Hepatocyte (in vitro differentiated cells): Measurements from ENCODE around the gene NME9. TPM values are rescaled to one million over a fixed set of nuclear protein-coding genes. Genes with fewer than 3 reads are reported as not detected.

Experiments used
- DNase-seq: peaks from one replicate; pipeline ENCODE4 v3.0.0-alpha.2; 2016; ENCODE audit warnings: low spot score
- H2AFZ ChIP-seq: fragments of 200-600 bp; sonication (generic); 2 replicates; pipeline ENCODE4 v1.6.0; 2016; ENCODE audit warnings: antibody characterized with exemption, mild to moderate bottlenecking
- H3K27ac ChIP-seq: fragments of 200-600 bp; sonication (generic); 2 replicates; pipeline ENCODE4 v1.5.1; 2016; ENCODE audit warnings: mild to moderate bottlenecking
- H3K27me3 ChIP-seq: fragments of 200-600 bp; sonication (generic); 2 replicates; pipeline ENCODE4 v1.6.1; 2016
- H3K36me3 ChIP-seq: fragments of 200-600 bp; sonication (generic); replicated peaks from 2 replicates; pipeline ENCODE4 v1.5.1; 2016; ENCODE audit warnings: low read depth; ENCODE audit not compliant: insufficient read depth
- H3K4me1 ChIP-seq: fragments of 200-600 bp; sonication (generic); 2 replicates; pipeline ENCODE4 v1.5.1; 2016; ENCODE audit warnings: mild to moderate bottlenecking, moderate library complexity; ENCODE audit not compliant: insufficient read depth
- H3K4me2 ChIP-seq: fragments of 200-600 bp; sonication (generic); 2 replicates; pipeline ENCODE4 v1.6.0; 2016
- H3K4me3 ChIP-seq: fragments of 200-600 bp; sonication (generic); 2 replicates; pipeline ENCODE4 v1.5.1; 2016; ENCODE audit warnings: mild to moderate bottlenecking
- H3K79me2 ChIP-seq: fragments of 200-600 bp; sonication (generic); 2 replicates; pipeline ENCODE4 v1.6.0; 2017; ENCODE audit warnings: mild to moderate bottlenecking
- H3K9me2 ChIP-seq: fragments of 200-600 bp; sonication (generic); replicated peaks from 2 replicates; pipeline ENCODE4 v1.6.0; 2017; ENCODE audit warnings: mild to moderate bottlenecking; ENCODE audit not compliant: insufficient read depth
- H3K9me3 ChIP-seq: fragments of 200-600 bp; sonication (generic); 2 replicates; pipeline ENCODE4 v1.5.1; 2016; ENCODE audit warnings: low read depth, mild to moderate bottlenecking
- H4K20me1 ChIP-seq: fragments of 200-600 bp; sonication (generic); 2 replicates; pipeline ENCODE4 v1.6.0; 2016; ENCODE audit warnings: mild to moderate bottlenecking; ENCODE audit not compliant: insufficient read depth, poor library complexity, severe bottlenecking
- CTCF ChIP-seq: fragments of 200-600 bp; sonication (generic); IDR thresholded peaks from 2 replicates; pipeline ENCODE4 v1.5.1; 2016; ENCODE audit warnings: antibody characterized with exemption, mild to moderate bottlenecking; ENCODE audit not compliant: poor library complexity
- EZH2 ChIP-seq: fragments of 200-600 bp; sonication (generic); IDR thresholded peaks from 2 replicates; pipeline ENCODE4 v1.6.1; 2016; ENCODE audit warnings: antibody characterized with exemption, mild to moderate bottlenecking, borderline replicate concordance
- EZH2phosphoT487 ChIP-seq: fragments of 200-600 bp; sonication (generic); IDR thresholded peaks from one replicate; pipeline ENCODE4 v1.6.1; 2018; ENCODE audit warnings: antibody characterized with exemption, mild to moderate bottlenecking, low read depth, moderate library complexity; ENCODE audit not compliant: unreplicated experiment, severe bottlenecking
- WGBS: methylation state at CpG from one replicate; pipeline ENCODE4 v1.1.6; 2016; ENCODE audit warnings: low lambda C conversion rate; ENCODE audit errors: missing lambda C conversion rate; 5-methylcytosine and 5-hydroxymethylcytosine counted together
- polyA plus RNA-seq: library from polyadenylated mRNA; unstranded; fragments of >200 nt; fragmentation: Nextera tagmentation; extraction: Ambion mirVana; gene quantifications from 2 replicates; pipeline ENCODE4 v1.2.1, GENCODE V29; 2016
- total RNA-seq: library from RNA; depleted of rRNA; stranded (reverse); fragments of >200 nt; gene quantifications from 2 replicates; pipeline ENCODE4 v1.2.3, GENCODE V29; 2014

The NME9 gene
- total and polyA plus RNA-seq, 2 experiments from 2014 or later = 1.0 TPM; not detected in 1

- no peaks in the 10 kb centered on the region for H4K20me1 ChIP-seq
- H3K9me2 ChIP-seq = no peaks in the 10 kb centered on the region
- no peak overlapping the region for H3K4me3 ChIP-seq
- 90% methylated on average over 7 of the region's 7 CpGs for WGBS
- no peaks in the 10 kb centered on the region for H3K27me3 ChIP-seq
- no peak for TF ChIP-seq EZH2
- no peak for TF ChIP-seq EZH2phosphoT487
- TF ChIP-seq CTCF = no peak
- no peak overlapping the region for H3K27ac ChIP-seq
- no peak for DNase-seq
- no peaks in the 10 kb centered on the region for H3K79me2 ChIP-seq
- no peaks in the 10 kb centered on the region for H3K9me3 ChIP-seq
- peaks cover 8% of the 10 kb centered on the region for H3K4me1 ChIP-seq
- no peaks in the 10 kb centered on the region for H3K36me3 ChIP-seq
- H2AFZ ChIP-seq = no peak overlapping the region
- H3K4me2 ChIP-seq = no peak overlapping the region
These were observed 31.9 kb upstream of the NME9 start for GRCh38 chr3:138361561-138361971.

- Histone ChIP-seq H3K4me3 (no peak overlapping the region), H3K4me2 (no peak overlapping the region), H3K9me3 (no peaks in the 10 kb centered on the region), H3K4me1 (peaks cover 8% of the 10 kb centered on the region), H3K79me2 (no peaks in the 10 kb centered on the region), H3K36me3 (no peaks in the 10 kb centered on the region), H4K20me1 (no peaks in the 10 kb centered on the region), H3K9me2 (no peaks in the 10 kb centered on the region), H3K27me3 (no peaks in the 10 kb centered on the region), H2AFZ (no peak overlapping the region), H3K27ac (no peak overlapping the region)
- WGBS = 96% methylated on average over 9 of the region's 9 CpGs
- TF ChIP-seq EZH2phosphoT487 (no peak), CTCF (no peak), EZH2 (no peak)
- no peak for DNase-seq
These were observed 31.3 kb upstream of the NME9 start for GRCh38 chr3:138360869-138361525.

GRCh38 chr3:138359919-138360868 lies 30.5 kb upstream of the NME9 start:
- Histone ChIP-seq H3K4me2 (no peak overlapping the region), H3K9me2 (no peaks in the 10 kb centered on the region), H3K79me2 (no peaks in the 10 kb centered on the region), H3K4me3 (no peak overlapping the region), H3K4me1 (peaks cover 8% of the 10 kb centered on the region), H3K27ac (no peak overlapping the region), H2AFZ (no peak overlapping the region), H3K27me3 (no peaks in the 10 kb centered on the region), H3K9me3 (no peaks in the 10 kb centered on the region), H4K20me1 (no peaks in the 10 kb centered on the region), H3K36me3 (no peaks in the 10 kb centered on the region)
- WGBS = 85% methylated on average over 15 of the region's 15 CpGs
- no peak for DNase-seq
- no peak for TF ChIP-seq EZH2phosphoT487
- TF ChIP-seq CTCF = no peak
- TF ChIP-seq EZH2 = no peak
